ENCODE measurements around the gene GCSAML.

GCSAML gene

GRCh38 chr1:247557926-247558674 is 9.2 kb downstream of the GCSAML start:
- Histone ChIP-seq H3K27ac (ENCODE audit: low read depth, low read length, poor library complexity, severe bottlenecking) (no peak overlapping the region), H4K20me1 (ENCODE audit: insufficient read depth, low read length) (no peaks in the 10 kb centered on the region), H3K4me3 (ENCODE audit: low read depth, low read length, poor library complexity, severe bottlenecking) (no peak overlapping the region), H3K9me2 (ENCODE audit: low read depth, low read length) (no peaks in the 10 kb centered on the region), H3K36me3 (ENCODE audit: insufficient read depth, low read length) (no peaks in the 10 kb centered on the region), H3K9ac (ENCODE audit: low read length) (no peak overlapping the region), H3K27me3 (ENCODE audit: insufficient read depth, low read length) (no peaks in the 10 kb centered on the region), H3K4me1 (ENCODE audit: insufficient read depth, low read length, severe bottlenecking) (no peaks in the 10 kb centered on the region), H3K4me2 (ENCODE audit: low read length) (no peak overlapping the region), H3K9me3 (ENCODE audit: low read length) (no peaks in the 10 kb centered on the region), H3F3A (ENCODE audit: insufficient read depth, low read length) (no peaks in the 10 kb centered on the region), H3K79me2 (ENCODE audit: insufficient read depth, low read length) (no peaks in the 10 kb centered on the region), H2AFZ (ENCODE audit: low read length) (no peak overlapping the region)
- no peak for TF ChIP-seq EZH2 (IDR thresholded peaks at IDR 0.05; ENCODE audit: borderline replicate concordance, low read length)
- TF ChIP-seq CTCF (IDR thresholded peaks at IDR 0.05; ENCODE audit: low read length) = no peak

GRCh38 chr1:247561711-247562110 is 12.8 kb downstream of the GCSAML start:
- H3K79me2 ChIP-seq (ENCODE audit: insufficient read depth, low read length) = no peaks in the 10 kb centered on the region
- H3K36me3 ChIP-seq (ENCODE audit: insufficient read depth, low read length) = no peaks in the 10 kb centered on the region
- no peak overlapping the region for H3K4me3 ChIP-seq (ENCODE audit: low read depth, low read length, poor library complexity, severe bottlenecking)
- no peaks in the 10 kb centered on the region for H3K9me3 ChIP-seq (ENCODE audit: low read length)
- H2AFZ ChIP-seq (ENCODE audit: low read length) = no peak overlapping the region
- no peaks in the 10 kb centered on the region for H3F3A ChIP-seq (ENCODE audit: insufficient read depth, low read length)
- TF ChIP-seq CTCF (IDR thresholded peaks at IDR 0.05; ENCODE audit: low read length) (no peak), EZH2 (IDR thresholded peaks at IDR 0.05; ENCODE audit: borderline replicate concordance, low read length) (no peak)
- no peaks in the 10 kb centered on the region for H4K20me1 ChIP-seq (ENCODE audit: insufficient read depth, low read length)
- H3K27me3 ChIP-seq (ENCODE audit: insufficient read depth, low read length) = no peaks in the 10 kb centered on the region
- no peaks in the 10 kb centered on the region for H3K4me1 ChIP-seq (ENCODE audit: insufficient read depth, low read length, severe bottlenecking)
- H3K9me2 ChIP-seq (ENCODE audit: low read depth, low read length) = no peaks in the 10 kb centered on the region
- H3K4me2 ChIP-seq (ENCODE audit: low read length) = no peak overlapping the region
- no peak overlapping the region for H3K9ac ChIP-seq (ENCODE audit: low read length)
- no peak overlapping the region for H3K27ac ChIP-seq (ENCODE audit: low read depth, low read length, poor library complexity, severe bottlenecking)

- Histone ChIP-seq H3F3A (ENCODE audit: insufficient read depth, low read length) (no peaks in the 10 kb centered on the region), H3K4me2 (ENCODE audit: low read length) (no peak overlapping the region), H2AFZ (ENCODE audit: low read length) (no peak overlapping the region), H3K79me2 (ENCODE audit: insufficient read depth, low read length) (no peaks in the 10 kb centered on the region), H3K27me3 (ENCODE audit: insufficient read depth, low read length) (no peaks in the 10 kb centered on the region), H3K4me1 (ENCODE audit: insufficient read depth, low read length, severe bottlenecking) (no peaks in the 10 kb centered on the region), H3K9me2 (ENCODE audit: low read depth, low read length) (no peaks in the 10 kb centered on the region), H3K36me3 (ENCODE audit: insufficient read depth, low read length) (no peaks in the 10 kb centered on the region), H3K4me3 (ENCODE audit: low read depth, low read length, poor library complexity, severe bottlenecking) (no peak overlapping the region), H4K20me1 (ENCODE audit: insufficient read depth, low read length) (no peaks in the 10 kb centered on the region), H3K9ac (ENCODE audit: low read length) (no peak overlapping the region), H3K27ac (ENCODE audit: low read depth, low read length, poor library complexity, severe bottlenecking) (no peak overlapping the region), H3K9me3 (ENCODE audit: low read length) (no peaks in the 10 kb centered on the region)
- TF ChIP-seq CTCF (IDR thresholded peaks at IDR 0.05; ENCODE audit: low read length) = no peak
- no peak for TF ChIP-seq EZH2 (IDR thresholded peaks at IDR 0.05; ENCODE audit: borderline replicate concordance, low read length)
Observed at GRCh38 chr1:247562198-247562597, 13.3 kb downstream of the GCSAML start.
